GM19035 (cell line): ENCODE results near the gene SPIN1.

ENCODE experiments used
- ATAC-seq: cut with Tn5 transposase; IDR thresholded peaks from one replicate; pipeline ENCODE4 v1.9.1; 2021; ENCODE audit not compliant: unreplicated experiment

Gene SPIN1

GRCh38 chr9:88488166-88488565 lies 99.9 kb downstream of the SPIN1 start:
- no peak for ATAC-seq

DNA sequence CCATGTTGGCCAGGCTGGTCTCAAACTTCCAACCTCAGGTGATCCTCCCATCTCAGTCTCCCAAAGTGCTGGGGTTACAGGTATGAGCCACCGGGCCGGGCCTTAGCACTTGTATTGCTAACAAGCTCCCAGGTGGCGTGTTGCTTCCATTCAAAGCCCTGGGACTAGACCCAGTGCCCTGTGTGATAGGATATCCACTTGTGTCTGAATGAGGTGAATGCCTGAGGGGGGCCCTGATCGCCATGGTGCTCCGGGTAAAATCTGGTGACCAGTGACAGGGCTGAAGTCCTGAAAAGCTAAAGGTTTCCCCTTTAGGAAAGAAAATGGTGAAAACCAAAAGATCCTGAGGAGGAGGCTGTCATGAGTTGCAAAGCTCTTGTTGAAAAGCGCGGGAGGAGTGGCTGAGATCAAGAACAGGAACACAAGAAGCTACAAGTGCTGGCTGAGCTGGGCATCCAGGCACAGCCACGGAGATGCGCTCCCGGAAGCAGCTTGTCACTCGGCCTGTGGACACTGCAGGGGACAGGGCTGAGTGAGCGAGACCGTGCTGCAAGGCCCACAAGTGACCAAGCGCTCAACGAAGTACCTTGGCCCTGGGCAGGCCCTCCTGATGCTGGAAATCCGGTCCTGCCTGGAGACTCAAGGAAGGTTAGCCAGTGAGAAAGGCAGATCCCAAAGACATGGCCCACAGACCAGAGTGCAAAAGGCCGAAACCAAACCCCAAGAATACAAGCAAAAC lies 106.9 kb downstream of the SPIN1 start:
- ATAC-seq = no peak

GRCh38 chr9:88497224-88497623 lies 109.0 kb downstream of the SPIN1 start:
- no peak for ATAC-seq

- no peak for ATAC-seq
These were observed 110.6 kb downstream of the SPIN1 start for GRCh38 chr9:88498880-88499279.

DNA sequence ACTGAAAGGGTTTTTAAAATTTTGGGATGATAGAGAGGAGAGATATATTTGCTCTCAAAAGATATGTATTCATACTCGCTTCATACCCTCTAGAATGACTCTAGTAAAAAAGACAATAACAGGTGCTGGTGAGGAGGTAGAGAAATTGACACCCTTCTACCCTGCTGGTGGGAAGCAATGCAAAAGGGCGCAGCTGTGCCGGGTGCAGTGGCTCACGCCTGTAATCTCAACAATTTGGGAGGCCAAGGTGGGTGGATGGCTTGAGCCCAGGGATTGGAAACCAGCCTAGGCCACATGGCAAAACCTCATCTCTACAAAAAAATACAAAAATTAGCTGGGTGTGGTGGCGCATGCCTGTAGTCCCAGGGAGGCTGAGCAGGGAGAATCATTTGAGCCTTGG lies 112.8 kb downstream of the SPIN1 start:
- ATAC-seq = no peak

- ATAC-seq = no peak
These were observed 114.3 kb downstream of the SPIN1 start for GRCh38 chr9:88502552-88503034.

GRCh38 chr9:88503081-88503844 lies 115.0 kb downstream of the SPIN1 start:
- ATAC-seq = no peak

DNA sequence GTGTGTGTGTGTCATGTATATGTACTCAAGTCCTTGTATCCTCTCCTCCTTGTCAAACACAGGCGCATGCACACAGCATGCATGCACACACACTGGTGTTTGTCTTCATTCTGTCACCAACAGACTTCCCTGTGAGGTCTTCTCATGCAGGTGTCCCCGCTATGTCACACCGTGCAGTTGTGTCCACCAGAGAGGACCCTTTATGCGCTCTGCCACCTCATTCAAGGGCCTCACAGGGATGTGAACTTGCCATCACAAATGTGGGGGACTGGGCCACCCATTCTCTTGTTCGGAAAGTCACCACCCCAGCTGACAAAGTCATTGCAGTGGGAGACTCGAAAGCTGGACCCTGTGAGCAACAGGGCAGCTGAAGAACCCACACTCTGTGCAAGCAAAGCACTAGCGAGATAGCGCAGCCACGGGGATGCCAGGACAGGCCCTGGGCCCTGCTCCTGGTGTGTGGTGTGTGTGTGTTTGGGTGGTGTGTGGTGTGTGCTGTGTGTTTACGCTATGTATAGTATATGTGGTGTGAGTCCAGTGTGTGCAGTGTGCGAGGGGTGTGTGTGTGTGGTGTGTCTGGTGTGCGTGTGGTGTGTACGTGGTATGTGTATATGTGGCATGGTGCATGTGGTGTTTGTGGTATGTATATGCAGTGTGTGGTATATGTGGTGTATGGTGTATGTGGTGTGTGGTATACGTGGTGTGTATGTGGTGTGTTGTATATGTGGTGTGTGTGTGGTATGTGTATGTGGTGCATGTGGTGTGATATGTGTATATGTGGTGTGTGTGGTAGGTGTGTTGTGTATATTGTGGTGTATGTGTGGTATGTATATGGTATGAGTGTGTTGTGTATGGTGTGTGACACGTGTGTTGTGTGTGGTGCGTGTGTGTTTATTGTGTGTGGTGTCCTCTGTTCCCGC lies 115.9 kb downstream of the SPIN1 start:
- no peak for ATAC-seq

DNA sequence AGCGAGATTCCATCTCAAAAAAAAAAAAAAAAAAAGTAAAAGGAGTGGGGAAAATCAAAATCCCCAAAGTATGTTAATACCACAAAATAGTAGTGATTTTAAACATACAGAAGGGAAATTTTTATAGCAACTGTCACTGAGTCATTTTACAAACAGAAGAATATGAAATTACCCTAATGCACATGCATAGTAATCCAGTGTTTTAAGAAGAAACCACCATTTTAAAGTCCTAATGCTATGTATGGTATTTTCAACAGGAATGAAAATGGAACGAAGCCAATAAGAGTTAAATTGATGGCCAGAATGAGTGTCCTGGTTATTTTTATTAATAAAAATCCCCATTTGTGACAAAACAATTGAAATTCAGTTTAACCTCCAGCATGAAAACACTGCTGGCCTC lies 120.1 kb downstream of the SPIN1 start:
- ATAC-seq = no peak

- no peak for ATAC-seq
These were observed 123.7 kb downstream of the SPIN1 start for GRCh38 chr9:88511906-88512305.

DNA sequence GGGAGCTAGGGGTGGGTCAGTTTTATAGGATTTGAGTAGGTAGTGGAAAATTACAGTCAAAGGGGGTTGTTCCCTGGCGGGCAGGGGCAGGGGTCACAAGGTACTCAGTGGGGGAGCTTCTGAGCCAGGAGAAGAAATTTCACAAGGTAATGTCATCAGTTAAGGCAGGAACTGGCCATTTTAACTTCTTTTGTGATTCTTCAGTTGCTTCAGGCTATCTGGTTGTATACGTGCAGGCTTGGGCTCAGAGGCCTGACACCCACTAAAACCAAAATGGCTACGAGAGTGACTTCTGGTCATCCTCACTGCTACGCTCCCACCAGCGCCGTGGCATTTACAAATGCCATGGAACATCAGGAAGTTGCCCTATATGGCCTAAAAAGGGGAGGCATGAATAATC lies 126.0 kb downstream of the SPIN1 start:
- no peak for ATAC-seq

GRCh38 chr9:88521308-88521707 lies 133.1 kb downstream of the SPIN1 start:
- no peak for ATAC-seq

GRCh38 chr9:88522360-88522759 lies 134.1 kb downstream of the SPIN1 start:
- ATAC-seq = no peak

DNA sequence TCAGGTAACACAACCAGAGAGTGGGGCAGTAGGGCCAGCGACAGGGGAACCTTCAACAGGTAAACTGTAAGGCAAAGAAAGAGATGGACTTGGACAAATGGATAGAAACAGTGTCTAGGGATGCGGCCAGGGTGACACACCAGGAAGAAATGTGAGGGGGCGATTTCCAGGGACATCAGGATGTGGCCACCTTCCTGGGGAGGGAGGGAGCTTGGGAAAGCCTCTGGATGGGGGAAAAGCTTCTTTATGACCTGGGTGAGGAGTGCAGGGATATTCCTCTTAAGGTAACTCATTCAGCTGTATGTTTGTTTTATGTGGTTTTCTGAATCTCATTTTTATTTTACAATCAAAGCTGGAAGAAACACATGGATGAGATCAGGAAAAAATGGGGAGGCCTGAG lies 134.8 kb downstream of the SPIN1 start:
- ATAC-seq = no peak

DNA sequence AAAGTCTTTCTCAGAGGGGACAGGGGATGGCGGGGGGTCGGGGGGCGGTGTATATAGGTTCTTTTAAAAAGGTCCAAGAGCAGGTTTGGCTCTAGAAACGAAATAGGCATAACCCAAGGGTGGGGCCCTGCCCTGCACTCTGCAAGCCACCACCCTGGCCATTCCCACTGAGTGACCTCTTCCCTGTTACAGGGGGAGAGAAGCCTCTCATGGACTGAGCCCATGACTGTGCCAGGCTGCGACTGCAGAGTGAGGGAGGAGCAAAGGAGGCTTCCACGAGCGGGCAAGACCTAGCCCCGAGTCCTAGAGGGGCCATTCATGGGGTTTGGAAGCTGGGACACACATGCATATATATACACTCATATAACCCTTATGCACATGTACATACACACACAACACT lies 136.7 kb downstream of the SPIN1 start:
- ATAC-seq = no peak

DNA sequence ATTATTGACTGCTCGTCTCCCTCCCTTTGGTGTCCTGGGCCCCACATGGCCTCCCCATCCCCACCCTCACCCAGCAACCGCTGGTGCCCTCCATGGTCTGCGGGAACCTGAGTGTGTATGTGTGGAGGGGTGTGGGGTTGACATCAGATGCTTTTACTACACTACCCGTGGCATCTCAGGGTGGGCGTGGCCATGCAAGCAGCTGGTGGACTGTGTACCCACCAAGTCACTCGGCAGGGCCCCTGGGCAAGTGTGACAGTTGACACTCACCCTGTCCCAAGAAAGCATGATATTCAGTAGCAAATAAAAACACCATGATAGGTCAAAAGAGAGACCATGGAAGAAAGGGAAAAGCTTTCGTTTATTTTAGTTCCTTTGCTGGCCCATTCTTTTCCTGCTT lies 139.4 kb downstream of the SPIN1 start:
- no peak for ATAC-seq
